Gastrocnemius medialis (tissue), 4 donors: Measurements from ENCODE around the gene MARCHF10.

ENCODE experiments used
- POLR2A ChIP-seq, 2 donors: fragments of 450-650 bp; IDR thresholded peaks; one replicate each; pipeline ENCODE4 v1.6.1; 2017; ENCODE audit warnings: antibody characterized with exemption in 2 of 2, mild to moderate bottlenecking in 2 of 2, moderate library complexity in 2 of 2
- TF ChIP-seq, protein P1 (sequence below), 5 experiments: fragments of 450-650 bp in 3 of 5; fragments of 200-600 bp in 2 of 5; sonication (generic) in 2 of 5; IDR thresholded peaks in 4 of 5; conservative IDR thresholded peaks in 1 of 5; 1 replicate in 4 of 5; 2 replicates in 1 of 5; pipeline ENCODE4 v1.5.1; 2016 to 2019; ENCODE audit warnings: antibody characterized with exemption in 5 of 5, mild to moderate bottlenecking in 3 of 5, moderate library complexity in 3 of 5

DNA sequence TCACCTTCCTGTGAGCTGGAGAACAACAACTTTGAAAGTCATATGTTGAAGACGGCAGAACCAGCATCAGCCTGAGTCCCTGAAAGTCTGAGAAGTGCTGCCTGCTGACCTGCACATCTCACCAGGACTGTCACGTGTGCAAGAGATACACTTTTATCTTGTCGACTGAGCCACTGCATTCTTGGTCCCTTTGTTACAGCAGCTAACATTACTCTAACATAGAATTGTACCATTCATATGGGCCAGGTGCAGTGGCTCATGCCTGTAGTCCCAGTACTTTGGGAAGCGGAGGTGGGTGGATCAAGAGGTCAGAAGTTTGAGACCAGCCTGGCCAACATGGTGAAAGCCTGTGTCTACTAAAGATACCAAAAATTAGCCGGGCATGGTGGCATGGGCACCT, 40.1 kb downstream of the MARCHF10 start:
- TF ChIP-seq, protein P1, sequence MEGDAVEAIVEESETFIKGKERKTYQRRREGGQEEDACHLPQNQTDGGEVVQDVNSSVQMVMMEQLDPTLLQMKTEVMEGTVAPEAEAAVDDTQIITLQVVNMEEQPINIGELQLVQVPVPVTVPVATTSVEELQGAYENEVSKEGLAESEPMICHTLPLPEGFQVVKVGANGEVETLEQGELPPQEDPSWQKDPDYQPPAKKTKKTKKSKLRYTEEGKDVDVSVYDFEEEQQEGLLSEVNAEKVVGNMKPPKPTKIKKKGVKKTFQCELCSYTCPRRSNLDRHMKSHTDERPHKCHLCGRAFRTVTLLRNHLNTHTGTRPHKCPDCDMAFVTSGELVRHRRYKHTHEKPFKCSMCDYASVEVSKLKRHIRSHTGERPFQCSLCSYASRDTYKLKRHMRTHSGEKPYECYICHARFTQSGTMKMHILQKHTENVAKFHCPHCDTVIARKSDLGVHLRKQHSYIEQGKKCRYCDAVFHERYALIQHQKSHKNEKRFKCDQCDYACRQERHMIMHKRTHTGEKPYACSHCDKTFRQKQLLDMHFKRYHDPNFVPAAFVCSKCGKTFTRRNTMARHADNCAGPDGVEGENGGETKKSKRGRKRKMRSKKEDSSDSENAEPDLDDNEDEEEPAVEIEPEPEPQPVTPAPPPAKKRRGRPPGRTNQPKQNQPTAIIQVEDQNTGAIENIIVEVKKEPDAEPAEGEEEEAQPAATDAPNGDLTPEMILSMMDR (IDR thresholded peaks at IDR 0.05 in 4 of 5, conservative IDR thresholded peaks at IDR 0.05 in 1 of 5), result no peak
- TF ChIP-seq POLR2A (IDR thresholded peaks at IDR 0.05), result no peak
